LNCaP clone FGC (cell line): ENCODE results near the gene FBLIM1.

Experiments used
- DNase-seq: peaks from one replicate; pipeline ENCODE4 v3.0.0-alpha.2; 2011; ENCODE audit warnings: low read depth
- H3K4me3 ChIP-seq: 2 replicates; pipeline ENCODE4 v1.5.1; 2011; ENCODE audit warnings: mild to moderate bottlenecking, low read depth, low read length, control low read depth
- CTCF ChIP-seq: IDR thresholded peaks from 2 replicates; pipeline ENCODE4 v1.5.1; 2012; ENCODE audit warnings: mild to moderate bottlenecking; ENCODE audit not compliant: control insufficient read depth, insufficient read depth; ENCODE audit errors: extremely low read depth

FBLIM1 gene

DNA sequence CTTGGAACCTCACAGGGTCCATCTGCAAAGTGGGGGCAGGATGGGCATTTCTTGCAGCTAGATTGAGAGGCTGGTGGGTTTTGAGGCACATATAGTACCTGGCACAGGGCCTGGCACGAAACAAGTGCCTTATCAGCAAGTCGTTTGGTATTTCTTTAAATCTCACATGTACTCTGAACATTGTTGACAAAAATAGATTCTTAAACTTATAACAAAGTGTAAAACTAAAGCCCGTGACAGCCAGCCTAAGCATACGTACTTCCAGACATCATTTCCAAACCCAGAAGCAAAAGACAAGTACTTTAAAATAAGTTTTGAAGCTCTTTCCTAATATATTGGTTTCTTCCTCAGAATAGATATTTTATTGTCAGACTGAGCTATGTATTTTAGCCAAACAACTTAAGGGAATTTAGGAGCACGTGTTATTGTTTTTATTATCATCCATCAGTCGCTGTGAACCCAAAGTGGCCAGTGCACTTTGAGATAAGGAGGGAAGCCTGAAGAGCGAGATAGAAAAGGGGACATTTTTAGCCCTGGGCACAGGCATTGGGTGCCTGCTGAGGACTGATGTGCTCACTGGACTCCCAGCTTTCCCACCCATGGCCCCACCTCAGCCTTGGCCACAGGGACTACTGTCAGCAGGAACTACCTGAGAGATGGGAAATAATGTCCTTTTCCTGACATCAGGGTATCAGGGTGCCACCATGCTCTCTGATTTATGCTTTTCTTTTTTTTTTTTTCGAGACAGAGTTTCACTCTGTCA lies 3.0 kb downstream of the FBLIM1 start:
- TF ChIP-seq CTCF: no peak
- H3K4me3 ChIP-seq: no peak overlapping the region
- DNase-seq: no peak

DNA sequence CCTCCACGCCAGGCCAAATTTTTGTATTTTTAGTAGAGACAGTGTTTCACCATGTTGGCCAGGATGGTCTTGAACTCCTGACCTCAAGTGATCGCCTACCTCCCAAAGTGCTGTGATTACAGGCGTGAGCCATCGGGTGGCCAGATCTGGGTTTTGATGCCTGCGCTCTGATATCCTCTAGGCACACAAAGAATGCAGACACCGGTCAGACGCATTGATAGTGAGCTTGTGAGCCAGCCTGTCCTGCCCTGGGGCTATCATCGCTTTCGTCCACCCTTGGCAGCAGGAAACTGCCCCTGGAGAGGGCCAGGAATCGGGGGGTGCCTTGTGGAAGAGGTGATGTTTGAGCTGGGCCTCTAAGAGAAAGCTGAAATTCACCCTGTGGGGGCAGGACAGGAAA lies 4.0 kb downstream of the FBLIM1 start:
- H3K4me3 ChIP-seq: no peak overlapping the region
- TF ChIP-seq CTCF: no peak
- DNase-seq: no peak

DNA sequence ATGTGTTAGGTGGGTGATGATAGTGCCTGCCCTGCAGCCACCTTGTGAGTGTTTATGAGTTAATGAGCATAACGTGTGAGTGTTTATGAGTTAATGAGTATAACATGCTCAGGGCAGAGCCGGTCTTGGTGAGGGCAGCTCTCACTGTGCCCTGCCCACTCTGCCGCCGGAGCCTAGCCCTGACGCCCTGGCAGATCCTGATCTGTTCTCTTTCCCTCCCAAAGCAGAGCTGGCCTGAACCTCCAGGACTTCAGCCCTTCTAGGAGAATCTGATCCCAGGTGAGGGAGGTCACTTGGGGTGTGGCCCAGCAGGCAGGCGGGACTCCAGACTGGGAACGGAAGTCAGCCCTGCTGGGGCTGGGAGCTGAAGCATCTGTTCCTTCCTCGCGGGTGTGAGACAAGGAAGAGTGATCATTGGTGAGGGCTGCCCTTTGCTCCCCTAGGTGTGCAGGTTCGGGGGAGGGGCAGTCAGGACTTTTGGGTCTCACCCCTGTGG lies 5.7 kb downstream of the FBLIM1 start:
- no peak for TF ChIP-seq CTCF
- DNase-seq: no peak
- H3K4me3 ChIP-seq: no peak overlapping the region

GRCh38 chr1:15764890-15765289 lies 6.3 kb downstream of the FBLIM1 start:
- H3K4me3 ChIP-seq: no peak overlapping the region
- DNase-seq: no peak
- TF ChIP-seq CTCF: no peak

GRCh38 chr1:15765495-15766194 lies 7.0 kb downstream of the FBLIM1 start:
- no peak overlapping the region for H3K4me3 ChIP-seq
- no peak for DNase-seq
- no peak for TF ChIP-seq CTCF

GRCh38 chr1:15767941-15768340 lies 9.3 kb downstream of the FBLIM1 start:
- H3K4me3 ChIP-seq: no peak overlapping the region
- TF ChIP-seq CTCF: no peak
- DNase-seq: peak; percentile 18
